ENCODE results near the gene TRPM2.
"Not testable (repeated sequence)": the region's sequence is repeated elsewhere in the genome, so short reads cannot be mapped to it uniquely, and the experiment has no call there.

The TRPM2 gene

DNA sequence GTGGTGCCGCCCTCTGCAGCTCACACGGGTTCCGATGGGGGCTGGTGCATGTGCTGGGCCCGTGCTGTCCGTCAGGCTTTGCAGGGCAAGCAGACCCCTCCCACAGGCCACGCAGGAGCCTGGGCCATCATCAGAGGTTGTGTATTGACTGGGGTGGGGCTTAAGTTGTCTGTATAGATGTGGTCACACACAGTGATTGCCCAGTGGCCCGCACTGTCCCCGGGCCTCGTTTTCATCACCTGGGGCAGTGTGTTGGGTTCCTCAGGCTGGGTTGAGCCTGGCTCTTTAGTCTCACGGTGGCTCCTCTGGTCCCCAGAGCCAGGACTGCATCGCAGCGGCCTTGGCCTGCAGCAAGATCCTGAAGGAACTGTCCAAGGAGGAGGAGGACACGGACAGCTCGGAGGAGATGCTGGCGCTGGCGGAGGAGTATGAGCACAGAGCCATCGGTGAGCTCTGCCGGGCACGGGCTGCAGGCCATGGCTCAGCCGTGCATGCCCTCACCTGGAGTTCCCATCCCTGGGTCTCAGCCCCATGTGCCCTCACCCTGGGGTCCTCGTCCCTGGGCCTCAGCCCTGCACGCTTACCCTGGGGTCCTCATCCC lies 44.1 kb downstream of the TRPM2 start:
- no peak for DNase-seq (ENCODE audit: low read depth)

DNA sequence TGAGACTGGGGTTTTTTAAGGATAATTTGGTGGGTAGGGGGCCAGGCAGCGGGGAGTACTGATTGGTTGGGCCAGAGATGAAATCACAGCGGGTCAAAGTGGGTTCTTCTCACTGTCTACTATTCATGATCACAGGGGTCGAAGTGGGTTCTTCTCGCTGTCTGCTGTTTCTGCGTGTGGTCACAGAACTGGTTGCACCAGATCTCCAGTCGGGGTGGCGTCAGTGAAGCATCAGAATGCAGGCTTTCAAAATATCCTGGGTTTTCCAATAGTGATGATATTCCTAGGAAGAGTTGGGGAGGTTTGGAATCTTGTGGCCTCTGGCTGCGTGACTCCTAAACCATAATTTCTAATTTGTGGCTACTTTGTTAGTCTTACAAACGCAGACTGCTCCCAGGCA lies 45.1 kb downstream of the TRPM2 start:
- no peak for DNase-seq (ENCODE audit: low read depth)

DNA sequence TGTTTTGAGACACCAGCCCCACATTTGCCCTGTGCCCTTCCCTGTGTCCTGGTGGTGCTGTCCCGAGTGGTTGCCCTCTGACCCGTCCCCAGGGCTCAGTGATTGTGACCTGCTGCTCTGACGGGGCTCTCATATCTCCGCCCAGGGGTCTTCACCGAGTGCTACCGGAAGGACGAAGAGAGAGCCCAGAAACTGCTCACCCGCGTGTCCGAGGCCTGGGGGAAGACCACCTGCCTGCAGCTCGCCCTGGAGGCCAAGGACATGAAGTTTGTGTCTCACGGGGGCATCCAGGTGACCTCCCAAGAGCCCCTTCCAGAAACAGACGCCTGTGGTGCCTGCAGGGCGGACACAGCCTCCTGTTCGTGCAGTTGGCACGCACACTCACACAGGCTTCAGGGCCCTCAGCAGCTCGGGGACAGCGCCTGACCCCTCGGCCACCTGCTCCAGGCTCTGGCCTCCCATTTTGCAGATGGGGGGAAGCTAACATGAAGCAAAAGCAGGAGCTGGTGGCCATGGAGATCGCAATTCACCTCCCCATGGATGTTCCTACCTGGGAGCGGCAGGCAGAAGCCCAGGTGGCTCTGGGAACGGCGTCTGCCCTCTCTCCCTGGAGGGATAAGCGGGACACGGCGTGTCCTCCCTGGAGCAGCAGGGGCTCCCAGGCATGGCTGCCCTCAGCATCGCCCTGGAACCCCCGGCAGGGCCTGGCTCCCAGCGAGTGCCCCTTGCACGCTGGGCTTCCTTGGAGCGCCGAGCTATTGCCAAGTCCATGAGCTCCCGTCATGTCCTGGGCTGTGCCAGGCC lies 45.9 kb downstream of the TRPM2 start:
- no peak for DNase-seq (ENCODE audit: low read depth)

GRCh38 chr21:44399955-44400790 lies 46.8 kb downstream of the TRPM2 start:
- DNase-seq (ENCODE audit: low read depth), result no peak

GRCh38 chr21:44400791-44401385 lies 47.5 kb downstream of the TRPM2 start:
- DNase-seq (ENCODE audit: low read depth), result no peak

DNA sequence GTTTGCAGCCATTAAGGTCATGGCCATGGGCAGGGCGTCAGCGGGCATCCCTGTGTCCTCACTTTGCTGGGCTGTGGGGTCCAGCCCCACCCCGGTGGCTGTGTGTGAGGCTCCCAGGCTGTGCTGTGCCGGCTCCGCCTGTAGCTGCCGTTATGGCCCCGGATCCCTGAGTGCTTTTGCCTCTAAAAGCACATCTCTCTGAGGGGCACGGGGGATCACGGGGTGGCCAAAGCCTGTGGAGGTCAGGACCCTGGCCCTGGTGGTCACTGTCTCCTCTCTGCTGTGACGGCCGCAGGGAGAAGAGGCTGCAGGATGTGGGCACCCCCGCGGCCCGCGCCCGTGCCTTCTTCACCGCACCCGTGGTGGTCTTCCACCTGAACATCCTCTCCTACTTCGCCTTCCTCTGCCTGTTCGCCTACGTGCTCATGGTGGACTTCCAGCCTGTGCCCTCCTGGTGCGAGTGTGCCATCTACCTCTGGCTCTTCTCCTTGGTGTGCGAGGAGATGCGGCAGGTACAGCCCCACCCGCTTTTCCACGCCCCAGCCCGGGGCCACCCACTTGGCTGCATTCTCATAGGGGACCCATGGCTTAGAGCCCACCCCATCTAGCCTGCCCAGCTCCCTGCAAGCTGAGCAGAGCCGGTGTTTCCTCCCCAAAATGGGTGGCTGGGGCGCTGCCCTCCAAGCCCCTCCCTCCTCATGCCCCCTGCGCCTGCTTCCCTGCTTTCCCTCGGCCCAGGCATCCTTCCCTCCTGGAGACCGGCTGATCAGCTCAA lies 48.2 kb downstream of the TRPM2 start:
- DNase-seq (ENCODE audit: low read depth), result no peak

DNA sequence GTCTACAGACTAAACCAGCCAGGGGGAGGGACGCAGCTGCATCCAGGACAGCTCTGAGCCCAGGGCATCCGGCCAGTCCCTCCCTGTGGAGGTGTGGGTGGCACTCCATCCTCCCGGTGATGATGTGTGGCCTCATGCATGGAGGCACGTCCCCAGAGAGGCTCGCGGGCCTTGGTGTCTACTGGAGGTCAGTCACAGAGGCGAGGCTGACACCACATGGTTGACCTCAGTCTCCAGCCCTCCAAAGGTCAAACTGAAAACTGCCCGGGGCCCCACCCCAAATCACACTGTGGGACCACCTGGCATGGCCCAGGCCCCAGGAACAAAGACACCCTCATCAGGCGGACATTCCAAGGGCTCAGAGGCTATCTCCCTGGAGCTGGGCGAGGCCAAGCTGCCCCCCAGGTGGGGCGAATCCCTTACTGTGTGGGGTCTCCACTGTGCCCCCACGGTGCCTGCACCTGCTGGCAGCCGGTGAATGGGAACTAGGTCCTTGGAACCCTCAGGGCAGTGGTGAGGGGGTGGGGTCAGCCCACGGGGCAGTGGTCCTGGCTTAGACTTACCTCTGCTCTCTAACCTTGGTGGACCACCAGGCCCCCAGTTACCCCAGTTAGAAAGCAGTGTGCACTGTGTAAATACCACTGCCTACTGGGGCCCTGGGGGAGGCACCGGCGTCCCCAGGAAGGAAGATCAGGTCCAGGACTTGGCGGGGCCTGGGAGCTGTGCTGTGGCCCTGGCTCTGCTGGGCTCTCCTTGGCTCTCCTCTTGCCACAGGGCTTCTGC lies 49.1 kb downstream of the TRPM2 start:
- no peak for DNase-seq (ENCODE audit: low read depth)

GRCh38 chr21:44403106-44404020 lies 49.9 kb downstream of the TRPM2 start:
- DNase-seq (ENCODE audit: low read depth), result no peak

DNA sequence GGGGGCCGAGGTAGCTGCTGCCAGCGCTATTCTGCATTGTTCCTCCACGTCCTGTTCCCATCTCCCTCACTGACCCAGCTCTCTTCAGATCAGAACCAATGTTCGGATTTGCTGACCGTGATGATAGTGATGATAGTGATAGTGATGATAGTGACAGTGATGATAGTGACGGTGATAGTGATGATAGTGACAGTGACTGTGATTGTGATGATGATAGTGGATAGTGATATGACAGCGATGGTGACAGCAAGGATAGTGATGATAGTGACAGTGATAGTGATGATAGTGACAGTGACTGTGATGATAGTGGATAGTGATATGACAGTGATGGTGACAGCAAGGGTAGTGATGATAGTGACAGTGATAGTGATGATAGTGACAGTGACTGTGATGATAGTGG lies 51.1 kb downstream of the TRPM2 start:
- not testable (repeated sequence) for DNase-seq (ENCODE audit: low read depth)

DNA sequence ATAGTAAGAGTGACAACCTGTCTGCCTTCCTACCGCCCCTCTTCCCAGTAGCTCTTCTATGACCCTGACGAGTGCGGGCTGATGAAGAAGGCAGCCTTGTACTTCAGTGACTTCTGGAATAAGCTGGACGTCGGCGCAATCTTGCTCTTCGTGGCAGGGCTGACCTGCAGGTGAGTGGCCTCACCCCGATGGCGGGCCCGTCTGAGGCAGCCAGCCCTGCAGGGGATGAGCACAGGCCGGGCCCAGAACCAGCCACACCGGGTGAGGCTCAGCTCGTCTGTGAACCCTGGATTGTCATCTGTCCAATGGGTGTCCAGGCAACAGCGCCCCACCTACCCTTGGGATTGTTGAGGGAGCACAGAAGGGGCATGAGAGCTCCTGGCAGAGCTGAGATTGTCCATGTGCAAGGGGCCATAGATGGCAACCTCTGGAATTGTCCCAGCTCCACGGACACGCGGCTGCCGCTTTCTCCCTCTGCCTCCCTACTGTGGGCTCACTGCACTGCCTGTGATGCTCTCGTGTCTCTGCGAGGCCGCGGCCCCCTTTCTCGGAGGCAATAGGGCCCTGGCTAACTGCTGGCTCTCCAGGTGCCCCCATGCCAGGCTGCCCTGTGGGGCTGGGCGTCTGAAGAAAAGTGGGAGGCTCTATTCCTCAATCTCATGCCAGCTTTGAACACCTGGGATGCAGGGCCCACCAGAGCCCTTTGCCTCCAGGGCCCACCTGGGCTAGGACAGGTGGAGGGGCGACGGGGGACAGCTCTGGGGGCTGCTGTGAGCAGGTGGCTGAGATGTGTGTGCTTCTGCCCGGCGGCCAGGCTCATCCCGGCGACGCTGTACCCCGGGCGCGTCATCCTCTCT lies 51.9 kb downstream of the TRPM2 start:
- DNase-seq (ENCODE audit: low read depth), result no peak

GRCh38 chr21:44405948-44406872 lies 52.8 kb downstream of the TRPM2 start:
- peak; percentile 36 for DNase-seq (ENCODE audit: low read depth)

DNA sequence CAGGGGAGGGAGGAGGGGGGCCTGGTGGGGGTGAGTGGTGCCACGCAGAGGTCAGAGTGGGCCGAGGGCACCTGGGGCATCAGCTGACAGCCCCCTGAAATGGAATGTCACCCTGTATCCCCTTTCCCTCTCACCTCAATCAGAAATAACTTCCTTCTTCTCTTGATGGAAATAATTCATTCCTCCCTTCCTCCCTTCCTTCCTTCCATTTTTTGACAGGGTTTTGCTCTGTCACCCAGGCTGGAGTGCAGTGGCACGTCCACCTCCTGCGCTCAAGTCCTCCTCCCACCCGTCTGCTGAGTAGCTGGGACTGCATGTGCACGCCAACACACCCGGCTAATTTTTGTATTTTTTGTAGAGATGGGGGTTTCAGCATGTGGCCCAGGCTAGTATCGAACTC lies 53.5 kb downstream of the TRPM2 start:
- DNase-seq (ENCODE audit: low read depth), result no peak

DNA sequence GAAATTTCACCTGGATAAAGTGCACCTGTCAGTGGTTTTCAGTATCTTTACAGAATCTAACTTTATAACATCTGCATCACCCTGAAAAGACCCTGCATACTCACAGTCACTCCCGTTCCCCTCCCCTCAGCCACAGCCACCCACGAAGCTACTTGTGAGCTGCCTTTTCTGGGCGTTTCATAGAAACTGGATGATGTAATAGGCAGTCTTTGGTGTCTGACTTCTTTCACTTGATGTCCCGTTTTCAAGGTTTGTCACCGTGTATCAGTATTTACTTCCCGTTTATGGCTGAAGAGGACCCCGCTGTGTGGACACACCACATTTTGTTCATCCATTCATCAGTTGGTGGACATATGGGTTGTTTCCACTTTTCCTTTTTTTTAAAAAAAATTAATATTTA lies 54.1 kb downstream of the TRPM2 start:
- no peak for DNase-seq (ENCODE audit: low read depth)

GRCh38 chr21:44408226-44408625 lies 54.8 kb downstream of the TRPM2 start:
- DNase-seq (ENCODE audit: low read depth), result no peak

DNA sequence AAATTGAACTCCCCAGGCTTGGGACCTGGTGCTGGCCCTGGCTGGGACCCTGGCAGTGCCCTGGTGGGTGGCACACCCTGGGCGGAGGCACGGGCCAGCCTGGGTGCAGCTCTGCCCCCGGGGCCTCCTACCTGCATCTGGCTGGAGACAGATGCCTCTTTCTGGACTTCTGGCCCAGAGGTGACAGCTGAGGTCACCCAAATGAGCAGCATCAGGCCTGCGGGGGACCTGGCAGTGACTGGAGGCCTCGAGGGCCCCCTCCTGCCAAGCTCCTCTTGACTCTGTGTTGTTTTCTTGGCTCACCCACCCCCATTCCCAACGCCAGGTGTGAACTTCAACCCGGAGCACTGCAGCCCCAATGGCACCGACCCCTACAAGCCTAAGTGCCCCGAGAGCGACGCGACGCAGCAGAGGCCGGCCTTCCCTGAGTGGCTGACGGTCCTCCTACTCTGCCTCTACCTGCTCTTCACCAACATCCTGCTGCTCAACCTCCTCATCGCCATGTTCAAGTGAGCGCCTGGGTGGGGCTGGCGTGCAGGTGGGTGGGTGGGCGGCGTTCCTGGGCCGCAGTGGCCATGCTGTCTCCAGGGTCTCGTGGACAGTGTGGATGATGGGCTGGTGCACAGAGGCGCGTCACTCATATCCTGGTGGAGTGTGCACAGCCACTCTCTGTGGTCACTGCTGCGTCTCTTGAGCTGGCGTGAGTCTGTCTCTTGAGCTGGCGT lies 60.3 kb downstream of the TRPM2 start:
- no peak for DNase-seq (ENCODE audit: low read depth)

- no peak for DNase-seq (ENCODE audit: low read depth)
These were observed 61.1 kb downstream of the TRPM2 start for GRCh38 chr21:44414291-44415072.

Data from iris pigment epithelial cell (primary cell).